Activated CD4-positive, alpha-beta T cell treated with anti-CD3 and anti-CD28 coated beads, Interleukin-2, amount 10 ng/mL, durations not matched to agents 7 days and 5 days (primary cell): ENCODE results near the gene DEXI. TPM values are rescaled to one million over a fixed set of nuclear protein-coding genes. Genes with fewer than 3 reads are reported as not detected.
"Not testable (repeated sequence)": the region's sequence is repeated elsewhere in the genome, so short reads cannot be mapped to it uniquely, and the experiment has no call there.

Experiments
- CTCF ChIA-PET: fragments of 350-600 bp; sonication (Branson Sonifier 250); formaldehyde crosslinking; loops from one replicate; lab custom pipeline; 2021; ENCODE audit warnings: antibody characterized with exemption; lab: Charles Lee
- POLR2A ChIA-PET: fragments of 350-600 bp; sonication (Branson Sonifier 250); formaldehyde crosslinking; loops from one replicate; lab custom pipeline; 2021; ENCODE audit warnings: antibody characterized with exemption; lab: Charles Lee
- DNase-seq: peaks from one replicate; pipeline ENCODE4 v3.0.0-alpha.2; 2020
- H3K27ac Mint-ChIP-seq: one replicate; pipeline ENCODE4 v1.8.0; 2021; ENCODE audit warnings: mild to moderate bottlenecking, moderate library complexity, mixed read lengths
- H3K27me3 Mint-ChIP-seq: one replicate; pipeline ENCODE4 v1.8.0; 2021; ENCODE audit warnings: mixed read lengths
- H3K36me3 Mint-ChIP-seq: one replicate; pipeline ENCODE4 v1.8.0; 2021; ENCODE audit warnings: low read depth, mixed read lengths
- H3K4me1 Mint-ChIP-seq: one replicate; pipeline ENCODE4 v1.8.0; 2021; ENCODE audit warnings: mixed read lengths
- H3K4me3 Mint-ChIP-seq: one replicate; pipeline ENCODE4 v1.8.0; 2021; ENCODE audit warnings: mild to moderate bottlenecking, moderate library complexity, mixed read lengths
- H3K9me3 Mint-ChIP-seq: one replicate; pipeline ENCODE4 v1.8.0; 2021; ENCODE audit warnings: mixed read lengths
- total RNA-seq, 2 experiments: library from RNA; stranded (reverse); gene quantifications; one replicate each; pipeline ENCODE4 v1.2.3, GENCODE V29; 2021

The DEXI gene
- total RNA-seq, 2 experiments from 2014 or later = 29.2 to 36.9 TPM

DNA sequence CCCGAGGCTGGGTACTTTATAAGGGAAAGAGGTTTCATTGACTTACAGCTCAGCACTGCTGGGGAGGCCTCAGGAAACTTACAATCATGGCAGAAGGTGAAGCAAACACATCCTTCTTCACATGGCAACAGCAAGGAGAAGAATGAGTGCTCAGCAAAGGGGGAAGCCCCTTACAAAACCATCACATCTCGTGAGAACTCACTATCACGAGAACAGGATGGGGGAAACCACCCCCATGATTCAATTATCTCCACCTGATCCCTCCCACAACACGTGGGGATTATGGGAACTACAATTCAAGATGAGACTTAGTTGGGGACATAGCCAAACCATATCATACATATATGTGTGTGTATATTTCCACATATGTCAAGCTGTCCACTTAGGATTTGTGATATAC lies 24.3 kb upstream of the DEXI start:
- H3K27ac Mint-ChIP-seq = peak overlapping the region; percentile 85
- CTCF ChIA-PET = interaction anchor here (0.7 to 5.3 kb wide), 4 partner anchors 13 to 421 kb away, joined by 3 to 72 read pairs (median 30); partner anchors contain the start of gene SOCS1
- H3K36me3 Mint-ChIP-seq = peaks cover 54% of the 10 kb centered on the region
- peaks cover 85% of the 10 kb centered on the region for H3K4me1 Mint-ChIP-seq
- H3K27me3 Mint-ChIP-seq, H3K4me3 Mint-ChIP-seq, POLR2A ChIA-PET, H3K9me3 Mint-ChIP-seq, DNase-seq: not testable (repeated sequence)

DNA sequence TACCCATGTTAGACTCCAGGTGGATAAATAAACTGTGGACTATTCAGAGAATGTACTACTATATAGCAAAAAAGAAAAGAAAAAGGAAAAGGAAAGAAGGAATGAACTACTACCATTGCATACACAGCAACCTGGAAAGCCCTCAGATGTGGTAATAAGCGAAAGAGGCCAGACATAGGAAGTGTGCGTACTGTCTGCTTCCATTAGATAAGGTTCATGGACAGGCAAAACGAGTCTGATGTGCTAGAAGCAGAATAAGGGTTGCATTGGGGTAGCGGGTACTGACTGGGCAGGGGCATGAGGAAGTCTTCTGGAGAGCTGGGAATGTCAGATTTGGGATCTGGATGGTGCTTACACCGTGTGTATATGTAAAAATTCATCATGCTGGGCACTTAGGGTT lies 23.9 kb upstream of the DEXI start:
- Mint-ChIP-seq H3K36me3 (peaks cover 52% of the 10 kb centered on the region), H3K9me3 (peaks cover 4% of the 10 kb centered on the region), H3K27ac (peak overlapping the region; percentile 85), H3K4me3 (no peak overlapping the region), H3K27me3 (no peaks in the 10 kb centered on the region), H3K4me1 (peaks cover 85% of the 10 kb centered on the region)
- no peak for DNase-seq
- POLR2A ChIA-PET = no interaction called here
- CTCF ChIA-PET = interaction anchor here (0.7 to 5.3 kb wide), 9 partner anchors 13 to 430 kb away, joined by 3 to 72 read pairs (median 11); partner anchors contain the start of genes SOCS1 and TNP2

DNA sequence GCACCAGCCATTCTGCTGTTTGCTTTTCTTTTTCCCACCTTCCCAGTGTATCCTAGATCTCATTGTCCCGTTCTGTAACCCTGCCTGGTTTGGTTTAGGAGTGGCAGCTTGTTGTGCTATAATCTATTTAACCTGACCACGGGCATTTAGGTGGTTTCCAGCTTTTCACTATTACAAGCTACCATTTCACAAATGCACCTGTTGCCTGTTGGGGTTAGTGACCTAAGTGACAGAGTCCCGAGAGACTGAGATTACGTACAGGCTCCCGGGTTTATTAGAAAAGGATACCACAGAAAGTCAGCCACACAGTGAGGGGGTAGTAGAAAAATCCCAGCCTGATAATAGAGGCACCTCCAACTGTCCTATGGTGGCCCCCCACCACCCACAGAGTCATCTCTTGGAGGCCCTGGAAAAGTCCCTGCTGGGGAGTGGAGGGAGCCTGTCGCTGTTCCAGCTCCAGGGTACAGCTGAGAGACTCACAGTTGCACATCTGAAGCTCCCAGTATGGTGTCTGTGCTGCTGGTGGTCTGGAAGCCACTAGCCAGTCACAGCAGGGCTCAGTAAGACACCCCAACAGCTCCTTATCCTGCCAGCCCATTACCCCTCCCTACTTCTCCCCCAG lies 23.3 kb upstream of the DEXI start:
- ChIA-PET POLR2A (interaction anchor here (0.6 to 1.2 kb wide), 2 partner anchors 291 to 293 kb away, joined by 3 read pairs; partner anchors contain the start of gene SOCS1), CTCF (interaction anchor here (0.7 to 5.3 kb wide), 16 partner anchors 8 to 442 kb away, joined by 3 to 72 read pairs (median 10); partner anchors contain the start of genes SOCS1 and TNP2)
- Mint-ChIP-seq H3K4me3 (peak overlapping the region; percentile 3), H3K9me3 (peaks cover 4% of the 10 kb centered on the region), H3K4me1 (peaks cover 84% of the 10 kb centered on the region), H3K36me3 (peaks cover 51% of the 10 kb centered on the region), H3K27me3 (no peaks in the 10 kb centered on the region), H3K27ac (peak overlapping the region; percentile 85)
- DNase-seq = no peak

DNA sequence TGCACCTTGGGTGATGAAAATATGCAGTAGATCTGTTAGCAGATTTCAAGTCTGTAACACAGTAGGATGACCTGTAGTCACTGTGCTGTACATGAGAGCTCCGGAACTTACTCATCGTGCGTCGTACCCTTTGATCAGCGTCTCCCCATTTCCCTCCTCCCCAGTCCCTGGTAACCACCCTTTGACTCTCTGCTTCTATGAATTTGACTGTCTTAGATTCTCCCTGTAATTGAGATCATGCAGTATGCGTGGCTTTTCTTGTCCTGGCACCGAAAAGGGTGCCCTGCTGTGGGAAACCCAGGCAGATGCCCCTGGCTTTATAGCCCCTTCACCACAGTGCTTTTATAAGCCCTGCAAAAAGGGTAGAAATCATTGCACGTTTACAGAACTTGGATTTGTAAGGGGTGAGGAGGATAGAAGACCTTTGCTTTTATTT lies 22.6 kb upstream of the DEXI start:
- Mint-ChIP-seq H3K9me3 (peaks cover 4% of the 10 kb centered on the region), H3K4me1 (peaks cover 85% of the 10 kb centered on the region), H3K27me3 (no peaks in the 10 kb centered on the region), H3K4me3 (peak overlapping the region; percentile 55), H3K27ac (peak overlapping the region; percentile 85), H3K36me3 (peaks cover 50% of the 10 kb centered on the region)
- CTCF ChIA-PET = interaction anchor here (0.7 to 5.3 kb wide), 35 partner anchors 8 to 749 kb away, joined by 3 to 72 read pairs (median 5); partner anchors contain the start of genes SOCS1 and TNP2
- peak; percentile 69 for DNase-seq
- POLR2A ChIA-PET = interaction anchor here (0.6 to 1.2 kb wide), 2 partner anchors 286 to 293 kb away, joined by 3 to 5 read pairs; no protein-coding TSS in a partner anchor

DNA sequence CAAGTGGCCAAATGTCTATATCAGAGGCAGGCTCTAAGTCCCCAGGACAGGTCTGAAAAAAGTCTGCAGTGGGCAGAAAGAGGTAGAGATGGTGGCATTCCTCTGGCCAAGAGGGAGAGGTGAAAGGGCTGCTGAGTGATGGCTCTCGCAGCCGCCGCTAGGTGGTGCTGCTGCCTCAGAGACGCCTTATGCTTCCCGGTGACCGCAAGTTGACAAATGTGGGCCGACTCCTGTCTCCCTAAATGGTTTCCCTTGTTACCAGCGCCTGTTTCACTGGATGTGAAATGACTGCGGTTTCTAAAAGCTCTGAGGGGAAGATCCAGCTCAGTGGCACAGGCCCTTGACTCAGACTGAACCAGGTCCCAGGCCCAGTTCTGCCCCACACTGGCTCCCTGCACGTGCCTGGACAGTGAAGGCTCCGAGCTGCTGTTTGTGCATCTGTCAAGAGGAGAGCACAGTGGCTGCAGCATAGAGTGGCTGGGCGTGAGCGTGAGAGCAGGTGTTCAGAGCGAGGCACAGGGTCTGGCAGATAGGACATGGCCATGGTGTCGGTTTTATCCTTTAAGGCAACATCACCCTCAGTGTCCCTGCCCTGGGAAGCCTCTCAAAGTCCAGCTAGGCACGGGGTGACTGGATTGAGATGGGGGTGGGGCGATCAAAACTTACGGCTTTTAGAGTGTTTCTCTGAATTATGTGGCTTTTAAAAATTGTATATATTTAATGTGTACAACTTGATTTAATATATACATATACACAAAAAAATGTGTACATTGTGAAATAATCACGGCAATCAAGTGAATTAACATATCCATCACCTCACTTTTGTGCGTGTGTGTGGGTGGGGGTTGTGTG lies 22.0 kb upstream of the DEXI start:
- peak; percentile 85 for DNase-seq
- peaks cover 83% of the 10 kb centered on the region for H3K4me1 Mint-ChIP-seq
- ChIA-PET POLR2A (interaction anchor here (0.6 to 1.2 kb wide), 2 partner anchors 286 to 294 kb away, joined by 3 to 5 read pairs; no protein-coding TSS in a partner anchor), CTCF (interaction anchor here (0.6 to 5.3 kb wide), 50 partner anchors 9 to 780 kb away, joined by 3 to 72 read pairs (median 4); partner anchors contain the start of genes CLEC16A, DEXI, SNN and SOCS1)
- peaks cover 53% of the 10 kb centered on the region for H3K36me3 Mint-ChIP-seq
- no peaks in the 10 kb centered on the region for H3K27me3 Mint-ChIP-seq
- H3K9me3 Mint-ChIP-seq = peaks cover 4% of the 10 kb centered on the region
- H3K27ac Mint-ChIP-seq = peak overlapping the region; percentile 85
- H3K4me3 Mint-ChIP-seq = peak overlapping the region; percentile 55

DNA sequence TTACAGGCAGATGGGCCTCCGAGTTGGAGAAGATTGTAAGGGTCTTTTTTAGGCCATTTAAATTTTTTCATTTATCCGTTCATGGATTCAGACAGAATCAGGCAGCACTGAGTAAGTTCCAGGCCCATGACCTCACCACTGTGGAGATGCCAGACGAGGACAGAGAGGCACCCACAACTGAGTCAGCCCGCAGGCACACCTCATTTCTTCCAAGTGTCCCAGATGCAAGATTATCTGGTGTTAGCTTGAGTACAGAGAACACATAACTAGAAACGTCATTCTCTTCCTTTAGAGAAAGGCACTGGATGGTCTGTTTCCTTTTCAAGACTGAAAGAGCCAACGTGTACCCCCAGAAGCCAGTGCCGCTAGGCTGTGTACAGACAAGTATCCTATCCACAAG lies 19.0 kb upstream of the DEXI start:
- Mint-ChIP-seq H3K4me3 (no peak overlapping the region), H3K27me3 (no peaks in the 10 kb centered on the region), H3K27ac (no peak overlapping the region), H3K36me3 (peaks cover 53% of the 10 kb centered on the region), H3K4me1 (peaks cover 82% of the 10 kb centered on the region), H3K9me3 (peaks cover 4% of the 10 kb centered on the region)
- DNase-seq = no peak
- ChIA-PET POLR2A (no interaction called here), CTCF (interaction anchor here (5.2 kb wide), 1 partner anchor 12 kb away, joined by 29 read pairs; no protein-coding TSS in a partner anchor)

DNA sequence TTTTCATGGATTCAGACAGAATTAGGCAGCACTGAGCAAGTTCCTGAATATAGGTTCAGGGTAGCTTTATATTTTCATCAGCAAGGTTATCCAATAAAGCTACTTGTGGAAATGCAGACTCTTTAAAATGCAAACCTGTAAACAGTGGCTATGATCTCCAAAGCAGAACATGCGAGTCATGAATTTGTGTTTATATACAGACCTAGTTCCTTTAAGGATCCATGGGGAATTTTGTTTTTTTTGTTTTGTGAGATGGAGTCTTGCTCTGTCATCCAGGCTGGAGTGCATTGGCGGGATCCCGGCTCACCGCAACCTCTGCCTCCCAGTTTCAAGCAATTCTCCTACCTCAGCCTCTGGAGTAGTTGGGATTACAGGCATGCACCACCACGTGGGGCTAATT lies 16.9 kb upstream of the DEXI start:
- Mint-ChIP-seq H3K27me3 (no peaks in the 10 kb centered on the region), H3K4me3 (no peak overlapping the region), H3K27ac (no peak overlapping the region), H3K36me3 (peaks cover 42% of the 10 kb centered on the region), H3K4me1 (peaks cover 81% of the 10 kb centered on the region), H3K9me3 (peaks cover 4% of the 10 kb centered on the region)
- CTCF ChIA-PET = interaction anchor here (1.0 to 4.2 kb wide), 4 partner anchors 10 to 573 kb away, joined by 3 to 26 read pairs (median 5); partner anchors contain the start of gene SOCS1
- DNase-seq = no peak
- POLR2A ChIA-PET = interaction anchor here (0.6 kb wide), 1 partner anchor 391 kb away, joined by 3 read pairs; no protein-coding TSS in a partner anchor

DNA sequence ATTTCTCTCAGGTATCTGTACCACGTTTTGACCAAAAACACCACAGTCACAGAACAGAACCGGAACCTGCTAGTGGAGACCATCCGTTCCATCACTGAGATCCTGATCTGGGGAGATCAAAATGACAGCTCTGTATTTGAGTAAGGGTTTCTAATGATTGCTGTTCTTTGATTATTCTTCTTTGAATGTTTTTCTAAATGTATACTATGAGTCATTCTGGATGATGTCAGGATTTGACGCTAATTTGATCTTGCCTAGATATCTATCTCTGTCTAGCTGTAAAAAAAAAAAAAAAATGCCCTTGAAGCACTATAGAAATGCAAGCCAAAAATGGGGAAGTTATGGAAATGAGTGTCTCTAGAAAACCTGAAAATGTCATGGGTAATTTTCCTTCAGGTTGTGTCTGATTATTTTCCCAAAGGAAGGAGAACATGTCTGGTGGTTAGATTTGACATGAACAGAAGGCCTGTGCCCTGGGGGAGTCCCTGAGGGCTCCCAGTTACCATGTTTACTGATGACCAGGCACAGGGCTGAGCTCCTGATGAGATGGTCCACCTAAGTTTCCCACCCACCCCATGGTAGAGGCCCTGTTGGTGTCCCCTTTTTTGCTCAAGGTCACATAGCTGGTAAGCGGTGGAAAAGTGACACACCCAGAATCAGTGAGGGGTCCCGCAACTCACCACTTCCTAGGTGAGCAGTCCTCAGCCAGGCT lies 15.7 kb upstream of the DEXI start:
- POLR2A ChIA-PET = interaction anchor here (0.6 kb wide), 2 partner anchors 646 to 750 kb away, joined by 8 read pairs; no protein-coding TSS in a partner anchor
- no peak for DNase-seq
- CTCF ChIA-PET = interaction anchor here (1.3 to 4.2 kb wide), 7 partner anchors 9 to 574 kb away, joined by 3 to 26 read pairs (median 5); partner anchors contain the start of gene SOCS1
- Mint-ChIP-seq H3K4me1 (peaks cover 80% of the 10 kb centered on the region), H3K36me3 (peaks cover 32% of the 10 kb centered on the region), H3K27me3 (no peaks in the 10 kb centered on the region), H3K4me3 (no peak overlapping the region), H3K27ac (peak overlapping the region; percentile 79), H3K9me3 (peaks cover 4% of the 10 kb centered on the region)

DNA sequence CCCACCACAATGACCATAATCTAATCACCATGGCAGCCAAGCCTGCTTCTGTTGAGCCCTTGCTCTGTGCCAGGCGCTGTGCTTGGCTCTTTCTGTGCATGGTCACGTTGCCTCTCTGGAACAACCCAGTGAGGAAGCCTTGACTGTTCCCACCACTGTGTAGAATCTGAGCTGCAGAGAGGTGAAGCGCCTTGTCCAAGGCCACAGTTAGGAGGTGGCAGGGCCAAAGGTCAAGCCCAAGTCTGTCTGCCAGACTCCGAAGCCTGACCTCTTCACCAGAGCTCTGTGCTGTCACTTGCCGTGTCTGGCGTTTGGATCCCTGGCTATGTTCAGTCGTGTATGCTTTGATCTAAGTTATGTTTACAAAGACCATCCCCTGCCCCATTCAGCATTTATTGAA lies 12.6 kb upstream of the DEXI start:
- CTCF ChIA-PET = interaction anchor here (0.6 to 4.6 kb wide), 10 partner anchors 10 to 1791 kb away, joined by 3 to 43 read pairs (median 4); partner anchors contain the start of genes CLEC16A and SOCS1
- no peak for DNase-seq
- Mint-ChIP-seq H3K27me3 (no peaks in the 10 kb centered on the region), H3K27ac (peak overlapping the region; percentile 77), H3K4me1 (peaks cover 72% of the 10 kb centered on the region), H3K36me3 (peaks cover 14% of the 10 kb centered on the region), H3K9me3 (no peaks in the 10 kb centered on the region), H3K4me3 (no peak overlapping the region)
- POLR2A ChIA-PET = no interaction called here

DNA sequence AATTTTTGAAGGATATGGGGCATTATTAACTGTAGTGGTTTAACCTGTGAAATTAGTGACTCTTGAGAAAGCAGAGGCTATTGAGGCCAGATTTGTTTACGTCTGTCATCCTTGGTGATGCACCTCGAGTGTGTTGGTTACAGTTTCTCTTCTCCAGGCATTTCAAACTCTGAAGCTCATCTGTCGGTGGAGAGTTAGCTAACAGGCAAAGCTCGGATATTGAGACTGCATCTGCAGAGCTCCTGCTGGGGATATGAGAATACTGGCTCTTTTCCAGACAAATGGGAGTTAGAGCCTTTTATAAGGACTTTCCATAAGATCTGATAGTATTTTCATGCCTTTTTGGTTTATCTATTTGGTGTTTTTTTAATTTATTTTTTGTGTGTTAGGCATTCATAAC lies 8.8 kb upstream of the DEXI start:
- ChIA-PET CTCF (interaction anchor here (0.5 to 4.6 kb wide), 6 partner anchors 11 to 971 kb away, joined by 3 to 43 read pairs (median 6); partner anchors contain the start of gene ZC3H7A), POLR2A (no interaction called here)
- Mint-ChIP-seq H3K4me3 (no peak overlapping the region), H3K36me3 (peaks cover 2% of the 10 kb centered on the region), H3K4me1 (peaks cover 73% of the 10 kb centered on the region), H3K27me3 (no peaks in the 10 kb centered on the region), H3K9me3 (no peaks in the 10 kb centered on the region), H3K27ac (no peak overlapping the region)
- no peak for DNase-seq

DNA sequence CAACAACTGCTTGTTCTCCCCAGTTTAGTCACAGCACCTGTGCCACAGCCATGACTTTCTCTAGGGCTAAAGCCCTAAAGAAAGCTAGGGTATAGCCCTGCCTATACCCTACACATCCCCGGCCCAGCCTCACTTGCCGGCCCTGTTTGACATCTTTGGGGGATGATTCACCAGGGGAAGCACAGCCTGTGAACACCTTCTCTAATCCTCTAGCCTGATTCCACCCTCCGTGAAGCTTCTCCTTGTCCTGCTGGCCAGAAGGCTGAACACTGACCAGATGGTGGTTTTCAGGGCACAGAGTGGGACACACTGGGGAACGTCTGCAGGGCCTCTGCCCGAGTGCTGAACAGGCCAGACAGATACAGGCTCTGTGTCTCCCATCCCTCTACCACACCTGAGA lies 8.1 kb upstream of the DEXI start:
- H3K27ac Mint-ChIP-seq = no peak overlapping the region
- no peaks in the 10 kb centered on the region for H3K27me3 Mint-ChIP-seq
- H3K36me3 Mint-ChIP-seq = peaks cover 2% of the 10 kb centered on the region
- no peak overlapping the region for H3K4me3 Mint-ChIP-seq
- POLR2A ChIA-PET = no interaction called here
- DNase-seq = no peak
- CTCF ChIA-PET = interaction anchor here (1.1 to 3.8 kb wide), 6 partner anchors 12 to 1118 kb away, joined by 3 to 29 read pairs (median 4); partner anchors contain the start of gene ZC3H7A
- H3K4me1 Mint-ChIP-seq = peaks cover 74% of the 10 kb centered on the region
- no peaks in the 10 kb centered on the region for H3K9me3 Mint-ChIP-seq
